Measurements from ENCODE around the gene HENMT1. TPM values are rescaled to one million over a fixed set of nuclear protein-coding genes. Genes with fewer than 3 reads are reported as not detected.

HENMT1 gene
- total RNA-seq, 1 donor from 2014 or later = 0.58 TPM

DNA sequence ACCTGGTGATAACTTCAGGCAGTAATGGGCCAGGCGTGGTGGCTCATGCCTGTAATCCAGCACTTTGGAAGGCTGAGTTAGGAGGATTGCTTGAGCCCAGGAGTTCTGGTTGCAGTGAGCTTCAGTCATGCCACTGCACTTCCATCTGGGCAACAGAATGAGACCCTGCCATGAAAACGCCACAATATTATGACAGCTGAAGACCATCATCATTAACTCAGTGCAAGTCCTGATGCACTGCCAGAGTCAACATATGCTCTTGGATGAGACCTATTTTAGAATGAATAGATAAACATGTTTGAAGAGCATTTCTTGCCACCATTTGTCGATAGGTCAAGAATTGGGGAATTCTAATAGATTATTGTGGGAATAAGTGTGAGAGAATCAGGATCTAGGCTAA is 26.4 kb downstream of the HENMT1 start:
- no peak for ATAC-seq
- DNase-seq (ENCODE audit: low spot score) = no peak

DNA sequence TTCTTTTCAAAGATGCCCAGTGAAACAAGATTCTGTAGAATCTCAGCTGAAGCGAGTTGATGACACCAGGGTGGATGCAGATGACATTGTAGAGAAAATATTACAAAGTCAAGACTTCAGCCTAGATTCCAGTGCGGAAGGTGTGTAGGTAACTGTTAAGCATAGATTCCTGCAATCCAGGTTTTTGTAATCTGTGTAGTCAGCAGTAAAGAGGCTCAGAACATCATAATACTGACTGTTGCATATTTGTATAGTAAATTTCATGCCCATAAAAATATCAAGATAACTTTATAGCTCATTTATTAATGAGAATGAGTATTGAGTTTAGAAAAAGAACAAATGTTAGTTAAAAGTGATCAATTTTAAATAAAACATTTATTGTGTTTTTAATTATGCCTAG is 32.2 kb downstream of the HENMT1 start:
- ATAC-seq = no peak
- DNase-seq (ENCODE audit: low spot score) = no peak

GRCh38 chr1:108627951-108628350 is 32.9 kb downstream of the HENMT1 start:
- ATAC-seq (no peak), DNase-seq (ENCODE audit: low spot score) (no peak)

DNA sequence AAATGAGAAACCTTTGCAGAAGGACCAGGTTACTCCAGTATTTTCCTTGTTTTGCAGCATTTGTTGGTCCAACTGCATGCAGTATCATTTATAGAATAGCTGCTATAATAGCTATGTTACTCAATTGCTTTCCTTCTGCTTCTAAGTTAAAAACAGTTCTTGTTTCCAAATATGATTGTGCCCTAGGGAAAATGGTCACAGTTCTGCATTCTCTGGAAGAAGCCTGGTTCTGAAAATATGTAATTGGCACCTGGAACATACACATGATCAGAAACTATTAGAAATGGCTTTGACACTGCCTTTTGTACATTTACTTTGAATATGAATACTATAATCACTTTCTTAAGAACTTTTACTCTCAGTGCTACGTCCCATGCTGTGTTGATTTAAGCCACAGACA is 33.6 kb downstream of the HENMT1 start:
- DNase-seq (ENCODE audit: low spot score) (no peak), ATAC-seq (no peak)

GRCh38 chr1:108624069-108624468 is 36.8 kb downstream of the HENMT1 start:
- DNase-seq (ENCODE audit: low spot score) (no peak), ATAC-seq (no peak)

GRCh38 chr1:108617724-108618056 is 43.2 kb downstream of the HENMT1 start:
- DNase-seq (ENCODE audit: low spot score) = no peak
- no peak for ATAC-seq

- no peak for DNase-seq (ENCODE audit: low spot score)
- ATAC-seq = no peak
Measured at GRCh38 chr1:108617008-108617723, 43.7 kb downstream of the HENMT1 start.

GRCh38 chr1:108615544-108615943 is 45.3 kb downstream of the HENMT1 start:
- DNase-seq (ENCODE audit: low spot score) (no peak), ATAC-seq (no peak)

DNA sequence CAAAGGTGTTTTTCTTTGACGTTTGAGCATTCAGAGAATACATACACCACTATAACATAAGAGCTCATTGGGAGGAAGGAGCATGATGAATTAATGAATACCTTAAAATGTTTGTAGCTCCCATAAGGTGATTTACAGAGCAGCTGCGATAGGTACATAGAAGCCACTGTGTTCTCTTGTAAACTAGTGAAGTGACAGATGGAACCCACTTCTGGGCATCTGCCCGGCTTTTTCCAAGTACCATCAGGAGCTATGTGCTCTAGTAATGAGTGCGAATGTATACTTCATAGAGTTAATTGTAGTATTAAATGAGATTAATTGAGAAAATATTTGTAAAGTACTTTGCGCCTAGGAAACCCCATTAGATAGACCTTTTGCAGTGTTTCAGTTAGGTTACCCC is 48.4 kb downstream of the HENMT1 start:
- ATAC-seq = no peak
- DNase-seq (ENCODE audit: low spot score) = no peak

DNA sequence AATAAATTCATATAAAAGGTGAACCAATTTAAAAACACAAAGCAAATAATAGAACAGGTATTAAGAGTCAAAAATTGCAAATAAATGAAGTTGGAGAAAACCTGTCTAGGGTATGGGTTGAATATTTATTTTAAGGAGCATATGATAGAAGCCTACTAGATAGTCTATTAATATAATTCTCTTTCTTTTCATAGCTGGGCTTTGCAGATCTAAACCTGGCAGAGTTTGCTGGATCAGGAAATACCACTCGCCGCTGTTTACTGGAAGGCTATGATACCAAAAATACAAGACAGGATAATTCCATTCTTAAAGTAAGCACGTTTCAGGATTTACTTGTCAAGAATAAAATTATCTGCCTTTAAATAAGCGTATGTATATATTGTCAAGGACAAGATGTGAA is 48.9 kb downstream of the HENMT1 start:
- DNase-seq (ENCODE audit: low spot score) (no peak), ATAC-seq (no peak)

DNA sequence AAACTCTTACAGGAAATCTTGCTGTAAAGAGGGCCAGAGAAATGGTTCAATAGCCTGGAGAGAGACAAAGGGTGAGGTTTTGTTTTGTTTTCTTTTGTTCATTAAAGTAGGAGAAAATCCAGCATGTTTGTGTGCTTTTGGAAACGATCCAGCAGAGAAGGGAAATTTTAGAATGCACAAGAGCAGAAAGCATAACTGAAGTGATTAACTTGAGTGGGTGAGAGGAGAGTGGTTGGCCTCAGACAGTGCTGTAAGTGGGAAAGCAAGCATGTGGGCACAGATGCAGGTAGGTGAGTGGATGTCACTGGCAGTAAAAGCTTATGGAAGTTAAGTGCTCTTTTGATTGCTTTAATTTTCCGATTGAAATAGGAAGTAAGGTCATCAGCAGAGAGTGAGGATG is 50.8 kb downstream of the HENMT1 start:
- DNase-seq (ENCODE audit: low spot score) (no peak), ATAC-seq (no peak)

DNA sequence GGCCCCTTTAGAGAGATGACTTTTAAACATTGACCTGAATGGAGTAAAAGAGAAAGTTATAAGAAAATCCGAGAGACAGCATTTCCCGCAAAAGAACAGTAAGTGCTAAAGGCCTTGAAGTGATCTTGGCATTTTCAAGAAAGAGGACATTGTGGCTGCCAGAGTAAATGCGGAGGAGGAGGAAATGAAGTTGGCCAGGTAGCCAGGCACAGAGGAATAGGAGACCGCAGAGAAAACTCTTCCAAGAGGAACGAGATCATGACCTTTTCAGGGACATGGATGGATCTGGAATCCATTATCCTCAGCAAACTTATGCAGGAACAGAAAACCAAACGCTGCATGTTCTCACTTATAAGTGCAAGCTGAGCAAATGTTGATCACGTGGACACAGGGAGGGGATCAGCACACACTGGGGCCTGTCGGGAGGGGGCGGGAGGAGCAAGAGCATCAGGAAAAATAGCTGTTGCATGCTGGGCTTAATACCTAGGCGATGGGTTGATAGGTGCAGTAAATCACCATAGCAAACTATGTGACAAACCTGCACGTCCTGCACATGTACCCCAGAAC is 51.3 kb downstream of the HENMT1 start:
- no peak for ATAC-seq

GRCh38 chr1:108606478-108606877 is 54.4 kb downstream of the HENMT1 start:
- no peak for DNase-seq (ENCODE audit: low spot score)
- no peak for ATAC-seq

More for the DNA sequence above, 51.3 kb downstream of the HENMT1 start:
- no peak for DNase-seq (ENCODE audit: low spot score)

DNA sequence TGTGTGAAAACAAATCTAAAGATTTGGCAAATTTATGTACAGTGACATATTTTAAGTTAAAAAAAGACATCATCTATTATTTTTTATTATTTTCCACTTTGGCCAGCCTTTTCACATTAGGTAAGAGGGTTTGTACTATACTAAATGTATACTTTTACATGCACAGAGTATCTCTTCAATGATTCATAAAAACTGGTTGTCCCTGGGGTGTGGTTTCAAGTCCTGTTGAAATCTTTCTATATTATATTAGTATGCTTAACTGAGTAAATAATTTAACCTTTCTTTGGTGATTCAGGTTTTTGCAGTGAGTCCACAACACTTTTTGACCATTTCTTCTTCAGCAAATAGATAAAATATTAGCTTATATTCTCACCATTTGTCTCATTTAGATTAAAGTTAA is 55.3 kb downstream of the HENMT1 start:
- no peak for DNase-seq (ENCODE audit: low spot score)
- ATAC-seq = no peak

GRCh38 chr1:108601708-108602410 is 59.0 kb downstream of the HENMT1 start:
- ATAC-seq = no peak
- no peak for DNase-seq (ENCODE audit: low spot score)

GRCh38 chr1:108600504-108600903 is 60.4 kb downstream of the HENMT1 start:
- no peak for ATAC-seq

DNA sequence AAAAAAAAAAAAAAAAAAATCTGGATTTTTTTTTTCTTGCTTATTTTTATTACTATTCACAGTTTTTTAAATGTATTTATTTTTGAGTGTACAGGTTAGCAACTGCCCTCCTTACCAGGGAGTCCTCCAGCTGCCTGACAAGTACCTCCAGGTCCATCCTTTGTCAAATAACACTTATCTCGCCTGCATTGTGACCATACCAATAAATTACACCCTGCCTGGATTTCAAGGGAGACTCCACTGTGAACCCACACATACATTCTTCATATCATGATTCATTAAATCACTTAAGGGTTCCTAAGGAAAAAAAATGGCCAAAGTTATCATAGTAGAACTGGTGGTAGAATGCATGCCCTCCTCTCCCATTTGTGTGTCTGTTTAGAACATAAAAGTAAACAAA is 62.6 kb downstream of the HENMT1 start:
- ATAC-seq (no peak), DNase-seq (ENCODE audit: low spot score) (no peak)

More at GRCh38 chr1:108600504-108600903, 60.4 kb downstream of the HENMT1 start:
- DNase-seq (ENCODE audit: low spot score) = no peak

Other genes with a start within 250 kb of the HENMT1 start
- gene NBPF6, start 210.8 kb downstream of the HENMT1 start, total RNA-seq = not detected
- gene EEIG2, start 101.0 kb downstream of the HENMT1 start, total RNA-seq = 1.5 TPM
- 12.0 TPM for gene PRPF38B, start 31.2 kb upstream of the HENMT1 start, total RNA-seq
- not detected for gene FNDC7, start 51.8 kb upstream of the HENMT1 start, total RNA-seq
- 16.2 TPM for gene STXBP3, start 85.6 kb upstream of the HENMT1 start, total RNA-seq
- gene AKNAD1, start 196.0 kb upstream of the HENMT1 start, total RNA-seq = not detected
- 0.20 TPM for gene GPSM2, start 215.9 kb upstream of the HENMT1 start, total RNA-seq